GM21619 (cell line): ENCODE results near the gene PAQR8.
"Not testable (repeated sequence)": the region's sequence is repeated elsewhere in the genome, so short reads cannot be mapped to it uniquely, and the experiment has no call there.

Source experiments
- ATAC-seq: cut with Tn5 transposase; IDR thresholded peaks from one replicate; pipeline ENCODE4 v1.9.1; 2021; ENCODE audit not compliant: unreplicated experiment

Gene PAQR8

DNA sequence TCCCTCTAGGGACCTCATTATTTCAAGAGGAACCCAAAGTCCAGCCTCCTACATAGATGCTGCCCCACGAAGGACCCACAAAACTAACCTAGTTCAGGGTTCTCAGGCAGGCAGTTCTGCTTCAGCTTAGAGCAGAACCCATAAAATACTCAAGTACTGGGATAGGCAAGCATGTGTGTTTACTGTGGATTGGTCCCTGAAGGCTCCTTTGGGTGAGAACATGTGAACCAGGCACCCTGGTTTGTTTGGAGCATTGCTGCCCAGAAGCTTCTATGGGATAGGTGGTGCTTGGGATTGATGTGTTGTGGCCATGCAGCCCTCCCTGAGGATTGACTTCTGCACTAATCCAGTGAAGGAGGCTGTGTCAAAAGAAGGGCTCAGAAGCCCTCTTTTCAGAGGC is 43.3 kb downstream of the PAQR8 start:
- ATAC-seq: no peak

DNA sequence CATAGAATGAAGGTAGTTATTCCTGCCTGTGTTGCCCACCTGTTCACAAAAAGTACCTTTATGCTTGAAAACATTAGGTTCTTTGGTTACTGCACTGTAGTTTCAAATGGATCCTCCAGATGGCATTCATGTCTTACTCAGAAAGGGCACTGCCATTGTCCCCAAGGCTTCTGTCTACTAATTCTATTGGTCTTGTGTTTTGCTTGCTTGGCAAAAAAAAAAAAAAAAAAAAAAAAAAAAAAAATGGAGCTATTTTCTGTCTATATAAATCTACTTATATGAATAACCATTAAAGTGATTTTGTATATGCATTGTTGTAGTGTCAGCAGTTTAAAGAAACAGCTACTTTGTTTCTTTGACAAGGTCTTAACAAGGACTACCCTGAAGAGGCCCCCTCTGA is 45.5 kb downstream of the PAQR8 start:
- peak; percentile 75 for ATAC-seq

DNA sequence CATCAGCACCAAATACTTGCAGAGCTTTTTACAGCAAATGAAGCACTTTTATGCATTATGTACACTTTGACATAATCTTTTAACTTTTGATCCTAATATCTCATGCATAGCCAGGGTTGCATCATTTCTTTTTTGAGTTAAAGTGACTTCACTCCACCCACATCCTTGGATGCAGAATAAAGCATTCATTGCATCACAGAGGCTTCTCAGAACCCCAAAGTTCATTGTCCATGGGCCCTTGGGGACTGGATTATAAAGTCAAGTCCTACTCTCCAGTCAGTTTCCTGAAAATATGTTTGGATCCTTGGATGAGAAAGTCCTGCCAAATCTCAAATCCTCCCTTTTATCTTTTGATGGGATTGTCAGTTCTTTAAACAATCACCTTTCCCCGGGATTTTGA is 47.5 kb downstream of the PAQR8 start:
- ATAC-seq: no peak

DNA sequence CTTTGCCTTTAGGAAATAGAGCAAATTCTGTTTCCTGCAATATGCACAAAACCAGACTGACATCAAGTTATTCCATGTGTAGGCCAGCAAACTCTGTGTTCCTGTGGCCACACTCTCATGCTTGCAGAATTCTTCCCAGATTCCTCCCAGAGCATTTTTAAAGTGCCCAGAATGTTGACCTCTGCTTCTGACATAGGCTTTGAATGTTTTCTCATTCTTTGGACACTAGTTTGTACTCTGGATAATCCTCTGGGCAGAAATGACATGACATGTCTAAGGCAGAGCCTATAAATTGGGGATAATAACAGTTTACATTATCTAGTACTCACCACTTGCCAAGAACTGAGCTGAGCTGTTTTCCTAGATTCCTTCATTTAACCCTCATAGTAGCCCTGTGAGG is 49.0 kb downstream of the PAQR8 start:
- no peak for ATAC-seq

DNA sequence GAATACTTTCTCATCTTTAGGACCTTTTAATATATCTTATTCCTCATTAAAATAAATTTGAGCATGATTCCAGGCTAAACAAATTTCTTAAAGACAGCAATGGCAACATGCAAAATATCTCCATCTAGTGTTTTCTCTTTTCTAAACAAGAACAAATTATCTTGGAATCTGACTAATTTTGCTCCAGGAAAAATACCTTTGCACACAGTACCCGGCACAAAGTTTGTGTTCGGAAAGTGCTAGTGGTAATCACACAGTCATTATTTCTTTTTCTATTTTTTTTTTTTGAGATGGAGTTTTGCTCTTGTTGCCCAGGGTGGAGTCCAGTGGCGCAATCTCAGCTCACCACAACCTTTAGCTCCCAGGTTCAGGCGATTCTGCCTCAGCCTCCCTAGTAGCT is 50.0 kb downstream of the PAQR8 start:
- ATAC-seq: no peak

DNA sequence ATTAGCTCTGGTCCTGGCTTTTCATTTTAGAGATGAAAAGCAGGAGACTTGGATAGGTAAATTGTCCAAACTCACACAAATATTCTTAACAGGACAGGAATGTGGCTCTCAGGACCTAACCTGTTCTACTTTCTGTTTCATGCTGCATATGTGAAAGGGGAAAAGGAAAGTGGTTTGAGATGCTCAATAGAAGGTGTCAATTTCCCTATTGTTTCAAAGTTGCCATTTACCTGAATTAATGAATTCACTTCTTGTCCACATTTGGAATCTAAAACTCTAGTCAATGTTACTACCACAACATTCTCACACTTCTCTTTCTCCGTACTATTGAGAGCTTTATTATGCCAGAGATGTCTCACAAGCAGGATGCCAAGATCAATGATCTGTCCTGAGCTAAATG is 53.4 kb downstream of the PAQR8 start:
- ATAC-seq: no peak

DNA sequence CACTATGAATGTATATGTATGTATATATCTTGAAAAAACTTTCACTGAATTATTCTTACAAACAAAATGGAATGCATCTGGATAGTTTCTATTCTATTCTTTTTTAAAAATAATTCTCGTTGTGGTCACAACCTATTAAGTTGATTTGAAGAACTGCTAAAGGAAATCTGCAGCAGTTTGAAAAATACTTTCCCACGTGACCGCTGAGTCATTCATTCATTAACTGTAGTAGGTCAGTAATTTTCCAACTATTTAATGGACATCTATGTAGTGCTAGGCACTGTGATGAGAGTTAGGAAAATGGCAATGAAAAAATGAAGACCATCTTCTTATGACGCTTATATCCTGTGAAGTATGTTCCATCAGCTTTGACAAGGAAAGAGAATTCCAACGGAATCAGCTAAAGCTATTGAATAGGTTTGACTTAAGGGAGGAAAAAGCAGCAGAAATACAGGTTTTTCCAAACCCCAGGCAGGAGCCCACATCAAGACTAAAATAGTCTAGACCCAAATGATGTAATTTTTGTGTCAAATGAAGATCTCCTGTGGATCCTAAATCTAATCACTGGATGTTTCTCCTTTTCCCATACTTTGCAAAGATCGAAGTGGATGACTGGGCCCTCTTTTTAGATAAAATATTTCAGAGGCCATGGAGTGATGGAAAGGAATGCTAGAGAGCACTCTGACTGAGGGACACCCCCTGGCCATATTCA is 54.1 kb downstream of the PAQR8 start:
- ATAC-seq: no peak

DNA sequence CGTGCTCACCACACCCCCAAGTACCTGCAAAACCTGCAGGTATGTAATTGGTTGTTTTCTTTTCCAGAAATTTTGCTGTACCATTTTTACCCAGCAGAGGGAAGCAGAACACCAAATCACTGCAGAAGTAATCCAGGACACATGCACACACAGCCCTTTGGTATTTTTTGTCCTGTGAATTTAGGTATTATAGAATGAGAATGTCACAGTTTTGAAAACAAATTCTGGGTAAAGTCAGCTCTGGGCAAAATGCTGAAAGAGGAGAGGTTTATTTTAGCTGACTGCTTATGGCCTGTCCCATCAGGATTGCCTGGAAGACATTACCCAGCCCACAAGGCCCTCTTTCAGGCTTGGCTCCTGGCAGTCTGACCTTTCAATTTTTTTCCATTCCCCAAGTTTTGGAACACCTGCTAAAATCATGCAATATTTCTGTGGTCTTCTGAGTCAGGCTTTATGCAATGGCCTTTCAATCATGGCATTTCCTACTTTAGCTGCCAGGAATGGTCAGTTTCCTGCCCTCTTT is 54.7 kb downstream of the PAQR8 start:
- ATAC-seq: no peak

DNA sequence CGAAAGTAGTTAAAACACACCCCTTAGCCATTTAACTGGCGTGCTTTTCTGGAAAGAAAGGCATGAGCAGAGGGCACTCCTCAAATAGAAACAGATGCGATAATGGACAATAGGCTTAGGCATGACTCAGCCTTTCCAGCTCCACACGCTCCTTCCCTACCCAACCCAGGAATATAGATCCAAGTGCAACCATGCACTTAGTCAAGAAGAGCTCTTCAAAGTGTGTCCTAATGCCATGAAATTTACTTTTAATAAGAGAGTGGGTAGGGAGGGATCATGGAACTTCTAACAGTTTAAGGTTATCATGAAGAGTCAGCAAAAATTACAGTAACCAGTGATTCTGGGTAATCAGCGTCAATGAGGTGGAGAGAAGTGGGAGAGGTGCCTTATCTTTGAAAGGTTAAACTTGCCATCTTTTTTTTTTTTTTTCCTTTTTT is 55.7 kb downstream of the PAQR8 start:
- no peak for ATAC-seq

DNA sequence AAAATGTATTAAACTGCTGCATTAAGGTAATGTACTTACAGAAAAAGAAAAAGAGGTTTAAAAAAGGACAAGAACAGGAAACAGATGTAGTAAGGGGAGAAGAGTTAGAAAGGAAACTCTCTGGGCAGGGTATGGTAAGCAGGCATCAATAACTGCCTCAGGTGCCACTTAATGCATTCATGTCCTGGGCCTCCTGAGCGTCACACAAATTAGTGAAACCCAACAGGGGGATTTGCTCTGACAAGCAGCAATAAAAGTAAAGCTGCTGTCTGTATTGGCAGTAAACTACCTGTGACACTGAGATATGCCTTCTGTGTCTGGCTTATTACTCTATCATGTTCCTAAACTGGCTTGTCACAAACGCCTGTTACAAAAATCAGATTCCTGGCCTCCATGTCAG is 56.7 kb downstream of the PAQR8 start:
- ATAC-seq: no peak

DNA sequence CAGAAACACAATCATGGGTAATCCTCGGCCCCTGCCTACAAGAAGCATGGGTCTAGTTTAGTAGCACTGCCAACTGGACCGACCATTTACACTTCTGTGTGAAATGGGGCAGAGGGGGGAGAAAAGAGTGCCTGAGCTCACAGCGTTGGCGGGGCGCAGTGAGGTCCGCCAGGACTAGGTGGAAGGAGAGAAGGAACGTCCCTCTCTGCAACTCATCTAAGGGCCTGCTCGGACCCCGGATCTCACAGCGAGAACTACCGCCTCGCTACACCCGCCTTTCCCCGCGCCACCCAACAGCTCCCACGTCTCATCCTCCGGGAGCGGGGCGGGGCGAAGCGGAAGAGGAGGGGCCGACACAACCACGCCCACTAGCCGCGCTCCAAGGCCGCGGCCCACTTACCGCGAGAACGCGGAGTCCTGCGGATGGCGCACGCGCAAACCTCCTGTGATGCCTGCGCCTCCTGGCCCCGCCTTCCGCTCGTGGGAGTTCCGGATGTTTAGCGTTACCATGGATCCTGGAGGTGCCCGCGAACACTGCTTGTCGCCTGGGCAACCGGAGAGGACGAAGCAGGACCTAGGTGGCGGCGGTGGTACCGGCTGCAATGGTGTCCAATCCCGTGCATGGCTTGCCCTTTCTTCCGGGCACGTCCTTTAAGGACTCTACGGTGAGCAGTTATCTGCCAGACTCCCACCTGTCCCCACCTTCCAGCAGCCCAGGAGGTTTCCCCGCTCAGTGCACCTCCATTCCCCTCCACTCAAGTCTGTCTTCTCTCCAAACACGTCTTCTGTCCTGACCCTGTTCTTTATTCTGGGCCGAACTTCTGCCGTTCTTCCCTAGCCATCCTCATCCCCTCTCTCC is 58.1 kb downstream of the PAQR8 start, which contains the start of gene EFHC1:
EFHC1 (plus strand) TSS at position 534 of the 859 bp plus-strand sequence; CDS start at position 603, 69 bp downstream.
- ATAC-seq: peak; percentile 94

DNA sequence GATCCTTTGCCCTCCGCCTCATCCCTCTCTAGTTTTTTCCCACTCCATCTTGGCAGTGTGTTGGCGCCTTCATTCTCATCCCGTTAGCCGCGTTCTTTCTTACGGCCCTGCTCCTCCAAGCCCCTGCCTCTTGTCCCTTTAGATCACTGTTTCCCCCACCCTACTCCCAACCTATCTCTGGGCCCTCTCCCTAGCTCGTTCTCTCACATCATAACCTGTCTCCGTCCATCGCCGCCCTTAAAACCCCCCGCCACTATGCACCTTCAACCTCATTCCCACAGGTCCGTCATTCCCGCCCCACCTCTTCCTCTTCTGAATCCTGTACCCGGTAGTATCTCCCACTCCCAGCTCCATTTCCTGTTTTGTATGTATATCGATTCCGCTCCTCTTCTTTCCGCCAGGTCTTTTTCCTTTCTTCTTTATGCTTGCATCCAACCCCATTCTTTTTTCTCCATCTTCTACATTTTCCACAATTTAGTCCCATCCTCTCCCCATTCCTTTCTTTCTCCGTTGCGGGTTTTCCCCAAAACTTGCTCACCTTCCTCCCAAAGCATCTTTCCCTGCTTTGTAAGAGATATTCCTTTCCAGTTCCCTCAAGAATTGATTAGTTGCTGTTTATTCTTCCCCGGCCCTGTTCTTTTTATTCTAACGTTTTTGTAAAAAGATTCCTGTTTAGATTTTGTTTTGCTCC is 58.9 kb downstream of the PAQR8 start:
- no peak for ATAC-seq

DNA sequence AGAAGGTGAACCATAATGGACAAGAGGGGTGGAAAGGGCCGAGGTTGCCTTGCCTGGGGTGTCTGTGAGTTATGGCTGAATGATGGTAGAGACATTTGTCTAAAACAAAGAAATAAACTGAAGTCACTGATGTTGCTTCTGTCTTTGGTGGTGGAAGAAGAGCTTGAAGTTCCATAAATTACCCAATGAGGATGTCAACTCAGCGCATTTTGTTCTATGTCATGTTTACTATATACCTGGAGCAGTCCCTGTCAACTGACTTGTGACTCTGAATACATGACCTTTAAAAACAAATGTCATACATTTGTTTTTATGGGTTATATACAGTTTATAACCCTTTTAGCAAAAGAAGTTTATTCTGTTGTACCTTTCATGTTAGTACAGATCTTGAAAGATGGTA is 60.2 kb downstream of the PAQR8 start:
- ATAC-seq: no peak

DNA sequence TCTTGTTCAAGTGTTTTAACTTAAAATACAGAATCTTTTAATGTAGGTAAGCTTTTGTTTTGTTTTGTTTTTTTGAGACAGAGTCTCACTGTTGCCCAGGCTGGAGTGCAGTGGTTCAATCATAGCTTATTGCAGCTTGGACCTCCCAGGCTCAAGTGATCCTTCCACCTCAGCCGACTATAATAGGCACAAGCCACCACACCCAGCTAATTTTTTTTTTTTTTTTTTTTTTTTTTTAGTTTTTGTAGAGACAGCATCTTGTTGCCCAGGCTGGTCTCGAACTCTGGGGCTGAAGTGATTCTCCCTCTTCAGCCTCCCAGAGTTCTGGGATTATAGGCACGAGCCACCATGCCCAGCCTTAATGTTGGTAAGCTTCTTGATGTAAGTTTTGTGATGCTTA is 61.5 kb downstream of the PAQR8 start:
- no peak for ATAC-seq

DNA sequence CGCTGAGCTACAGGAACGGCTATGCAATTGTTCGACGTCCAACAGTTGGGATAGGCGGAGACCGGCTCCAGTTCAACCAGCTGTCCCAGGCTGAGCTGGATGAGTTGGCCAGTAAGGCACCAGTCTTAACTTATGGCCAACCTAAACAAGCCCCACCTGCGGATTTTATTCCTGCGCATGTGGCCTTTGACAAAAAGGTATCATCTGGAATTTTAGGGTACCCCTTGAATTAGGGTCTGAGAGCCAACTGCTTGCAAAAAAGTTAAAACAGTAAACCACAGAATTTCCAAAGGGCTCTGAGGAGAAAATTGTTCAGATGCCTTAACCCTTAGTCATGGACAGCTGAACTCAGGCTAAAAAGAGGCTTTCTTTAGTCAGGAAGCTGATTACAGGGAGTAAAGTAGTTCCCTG is 62.0 kb downstream of the PAQR8 start:
- no peak for ATAC-seq

DNA sequence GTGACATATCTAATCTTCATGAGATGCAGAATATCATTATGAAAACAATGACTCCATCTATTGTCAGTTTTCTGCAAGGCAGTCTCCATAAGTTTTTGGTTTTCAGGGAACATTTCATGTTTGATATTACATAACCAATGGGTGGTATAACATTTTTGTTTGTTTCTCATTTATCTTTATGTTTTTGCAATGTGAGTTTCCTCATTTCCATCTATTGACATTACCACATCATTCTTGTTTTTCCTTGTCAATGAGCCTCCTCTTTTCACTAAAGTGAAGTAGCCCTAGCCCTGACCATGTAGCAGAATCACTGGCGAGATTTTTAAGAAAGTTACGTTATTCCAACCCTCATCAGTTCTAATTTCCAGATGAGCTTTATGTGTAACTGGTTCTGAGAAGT is 62.6 kb downstream of the PAQR8 start:
- no peak for ATAC-seq

DNA sequence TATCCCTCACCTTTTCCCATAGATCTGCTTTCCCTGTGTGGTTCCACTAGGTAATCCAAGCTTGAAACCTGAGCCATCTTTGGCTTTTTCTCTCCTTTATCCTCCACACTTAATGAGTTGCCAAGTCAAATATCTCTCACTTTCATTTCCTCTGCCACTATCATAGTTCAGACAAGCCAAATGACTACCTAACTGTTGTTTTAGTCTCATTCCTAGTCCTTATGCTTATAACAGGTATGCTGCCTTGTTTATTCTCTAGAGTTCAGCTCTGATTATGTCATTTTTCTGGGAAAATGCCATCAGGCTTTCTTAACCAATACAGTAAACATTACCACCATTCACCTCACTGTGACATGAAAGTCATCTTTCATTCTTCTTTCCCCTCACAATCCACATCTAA is 64.7 kb downstream of the PAQR8 start:
- peak; percentile 56 for ATAC-seq

DNA sequence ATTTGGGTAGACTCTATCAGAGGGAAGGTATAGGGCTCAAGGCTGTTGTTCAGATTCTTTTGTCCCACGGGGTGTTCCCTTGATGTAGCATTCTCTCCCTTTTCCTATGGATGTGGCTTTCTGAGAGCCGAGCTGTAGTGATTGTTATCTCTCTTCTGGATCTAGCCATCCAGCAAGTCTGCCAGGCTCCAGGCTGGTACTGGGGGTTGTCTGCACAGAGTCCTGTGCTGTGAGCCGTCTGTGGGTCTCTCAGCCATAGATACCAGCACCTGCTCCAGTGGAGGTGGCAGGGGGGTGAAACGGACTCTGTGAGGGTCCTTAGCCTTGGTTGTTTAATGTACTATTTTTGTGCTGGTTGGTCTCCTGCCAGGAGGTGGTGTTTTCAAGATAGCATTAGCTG is 71.3 kb downstream of the PAQR8 start:
- not testable (repeated sequence) for ATAC-seq

DNA sequence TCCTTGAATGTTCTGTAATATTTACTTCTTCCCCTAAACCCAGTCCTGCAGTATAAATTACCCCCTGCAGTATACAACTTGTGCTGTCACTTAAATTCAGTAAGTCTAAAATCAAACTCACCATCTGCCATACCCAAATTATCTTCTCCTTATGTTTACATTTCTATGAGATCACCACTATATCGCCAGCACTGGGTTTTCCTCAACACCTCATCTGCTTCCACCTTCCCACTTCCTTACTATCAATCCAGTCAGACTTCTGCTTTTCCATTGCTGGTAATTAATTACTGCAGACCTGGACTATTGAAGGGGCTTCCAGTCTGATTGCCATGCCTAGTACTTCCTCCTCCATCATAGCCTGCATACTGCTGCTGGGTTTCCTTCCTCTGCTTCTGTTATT is 73.4 kb downstream of the PAQR8 start:
- ATAC-seq: no peak

DNA sequence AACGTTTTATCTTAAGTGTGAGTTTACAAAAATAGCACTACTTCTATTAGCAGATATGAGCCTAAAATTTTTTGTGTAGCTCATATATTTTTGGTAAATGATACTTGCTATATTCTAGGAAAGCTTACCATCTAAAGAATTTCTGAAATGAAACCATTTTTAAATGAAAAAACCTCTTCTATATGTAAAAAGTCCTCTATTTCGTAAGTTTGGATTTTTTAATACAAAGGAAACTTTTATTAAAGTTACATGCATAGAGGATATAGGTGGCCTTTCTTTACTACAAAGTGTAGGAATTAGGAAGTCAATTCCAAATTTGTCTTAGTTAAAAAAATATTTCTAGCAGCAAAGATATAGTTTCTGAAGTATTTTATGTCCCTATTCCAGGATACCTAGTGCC is 77.0 kb downstream of the PAQR8 start:
- ATAC-seq: no peak

DNA sequence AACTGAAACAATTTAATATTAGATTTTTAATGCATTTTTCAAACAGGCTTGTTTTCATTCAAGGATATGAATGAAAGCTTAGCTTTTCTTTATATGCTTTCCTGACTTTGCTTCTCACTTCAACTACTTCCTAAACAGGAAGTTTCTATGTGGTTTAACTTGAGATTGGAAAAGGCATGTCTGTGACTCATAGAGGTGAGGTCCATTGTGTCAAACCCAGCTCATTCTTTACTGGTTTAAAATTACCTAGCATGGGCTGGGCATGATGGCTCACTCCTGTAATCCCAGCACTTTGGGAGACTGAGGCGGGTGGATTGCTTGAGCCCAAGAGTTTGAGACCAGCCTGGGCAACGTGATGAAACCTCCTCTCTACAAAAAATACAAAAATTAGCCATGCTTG is 92.6 kb downstream of the PAQR8 start:
- ATAC-seq: no peak

DNA sequence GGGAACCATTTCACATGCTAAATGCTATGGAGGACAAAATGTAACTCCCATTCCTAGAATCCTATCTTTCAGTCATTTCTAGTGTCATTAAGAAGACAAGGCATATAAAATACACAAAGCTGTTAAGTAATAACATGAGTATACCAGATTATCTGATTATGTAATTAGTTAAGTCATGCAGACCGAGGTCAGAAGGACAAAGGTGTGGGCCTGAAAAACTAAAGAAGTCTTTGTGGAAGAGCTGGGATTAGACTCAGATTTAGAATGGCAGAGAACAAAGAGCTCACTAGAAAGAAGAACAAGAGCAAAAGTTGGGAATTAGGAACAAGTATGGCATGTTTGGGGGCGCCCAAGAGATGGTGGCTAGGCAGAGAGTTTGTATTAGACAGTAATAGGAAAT is 95.1 kb downstream of the PAQR8 start:
- no peak for ATAC-seq
